Measurements from ENCODE around the gene ARMC7.
"Not testable (repeated sequence)": the region's sequence is repeated elsewhere in the genome, so short reads cannot be mapped to it uniquely, and the experiment has no call there.

ARMC7 gene

GRCh38 chr17:75109407-75110233 lies at the start of gene ARMC7:
Gene ARMC7, plus strand, starts transcription at chr17:75109969. Its CDS starts 320 bp downstream, at chr17:75110289.
- peak; percentile 98 for DNase-seq (ENCODE audit: low spot score)

DNA sequence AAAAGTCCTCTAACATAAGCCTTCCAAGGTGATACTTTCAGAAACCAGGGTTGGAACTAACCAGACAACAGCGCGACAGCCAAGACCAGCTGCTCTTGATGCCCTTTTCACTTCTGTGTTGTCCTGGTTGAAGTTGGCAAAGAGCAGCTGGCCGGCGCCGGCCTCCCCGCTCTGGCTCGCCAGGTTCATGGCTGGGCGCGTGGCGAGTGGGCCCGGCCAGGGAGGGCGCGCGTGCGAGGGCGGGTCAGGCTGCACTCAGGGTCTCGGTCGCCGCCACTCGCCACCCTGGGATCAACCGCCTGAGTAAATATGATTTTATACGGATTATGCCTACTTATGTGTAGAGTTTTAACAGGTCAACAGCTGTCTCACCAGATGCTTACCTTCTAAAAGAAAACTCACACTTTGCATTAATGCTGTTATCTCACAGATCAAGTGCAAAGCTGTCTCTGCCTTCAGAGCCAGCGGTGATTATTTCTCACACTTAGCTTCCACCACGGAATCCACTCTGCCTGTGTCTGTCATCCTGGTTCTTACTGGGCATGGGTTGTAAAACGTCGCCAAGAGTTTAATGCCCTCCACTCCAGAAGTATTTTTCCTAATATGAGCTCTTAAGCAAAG lies 49.2 kb upstream of the ARMC7 start:
- DNase-seq (ENCODE audit: low spot score), result no peak

- DNase-seq (ENCODE audit: low spot score), result no peak
These were observed 48.7 kb upstream of the ARMC7 start for GRCh38 chr17:75061055-75061438.

GRCh38 chr17:75061618-75062017 lies 48.2 kb upstream of the ARMC7 start:
- DNase-seq (ENCODE audit: low spot score), result no peak

DNA sequence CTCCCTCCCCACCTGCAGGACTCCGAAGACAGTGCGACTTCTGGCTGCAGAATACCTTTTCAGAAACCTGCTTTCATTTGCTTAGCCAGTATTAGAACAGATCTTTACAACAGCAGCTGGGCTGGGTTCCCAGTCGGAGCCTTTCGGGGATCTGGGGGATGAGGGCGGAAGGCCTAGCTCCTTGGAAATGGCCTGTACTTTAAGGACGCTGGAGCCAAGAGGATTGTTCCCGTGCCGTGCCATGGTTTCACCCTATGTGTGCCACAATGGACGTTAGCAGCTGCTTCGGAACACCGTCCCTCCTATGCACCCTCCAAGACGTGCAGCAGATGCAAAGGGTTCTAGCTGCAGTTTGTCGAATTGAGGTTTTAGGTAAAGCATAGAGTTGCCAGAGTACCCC lies 46.6 kb upstream of the ARMC7 start:
- DNase-seq (ENCODE audit: low spot score), result no peak

GRCh38 chr17:75063626-75064025 lies 46.1 kb upstream of the ARMC7 start:
- no peak for DNase-seq (ENCODE audit: low spot score)

DNA sequence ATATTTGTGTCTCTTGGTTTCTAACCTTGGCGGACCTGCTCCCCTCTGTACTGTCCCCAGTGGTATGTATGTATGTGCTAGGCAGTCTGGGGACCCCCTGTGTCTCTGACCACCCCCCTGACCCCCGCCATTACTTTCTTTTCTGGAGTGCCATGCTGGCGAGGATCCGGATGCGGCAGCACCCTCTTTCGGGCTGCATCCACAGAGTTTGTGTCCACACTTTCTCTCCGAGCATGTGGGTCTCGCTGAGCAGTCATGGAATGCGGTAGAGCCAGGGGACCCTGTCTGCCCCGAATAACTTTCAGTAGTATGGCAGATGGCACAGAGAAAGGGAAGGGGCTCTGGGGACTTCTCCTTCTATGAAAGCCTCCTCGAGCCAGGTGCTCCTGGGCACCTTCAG lies 45.7 kb upstream of the ARMC7 start:
- no peak for DNase-seq (ENCODE audit: low spot score)

- no peak for DNase-seq (ENCODE audit: low spot score)
These were observed 45.3 kb upstream of the ARMC7 start for GRCh38 chr17:75064460-75064859.

DNA sequence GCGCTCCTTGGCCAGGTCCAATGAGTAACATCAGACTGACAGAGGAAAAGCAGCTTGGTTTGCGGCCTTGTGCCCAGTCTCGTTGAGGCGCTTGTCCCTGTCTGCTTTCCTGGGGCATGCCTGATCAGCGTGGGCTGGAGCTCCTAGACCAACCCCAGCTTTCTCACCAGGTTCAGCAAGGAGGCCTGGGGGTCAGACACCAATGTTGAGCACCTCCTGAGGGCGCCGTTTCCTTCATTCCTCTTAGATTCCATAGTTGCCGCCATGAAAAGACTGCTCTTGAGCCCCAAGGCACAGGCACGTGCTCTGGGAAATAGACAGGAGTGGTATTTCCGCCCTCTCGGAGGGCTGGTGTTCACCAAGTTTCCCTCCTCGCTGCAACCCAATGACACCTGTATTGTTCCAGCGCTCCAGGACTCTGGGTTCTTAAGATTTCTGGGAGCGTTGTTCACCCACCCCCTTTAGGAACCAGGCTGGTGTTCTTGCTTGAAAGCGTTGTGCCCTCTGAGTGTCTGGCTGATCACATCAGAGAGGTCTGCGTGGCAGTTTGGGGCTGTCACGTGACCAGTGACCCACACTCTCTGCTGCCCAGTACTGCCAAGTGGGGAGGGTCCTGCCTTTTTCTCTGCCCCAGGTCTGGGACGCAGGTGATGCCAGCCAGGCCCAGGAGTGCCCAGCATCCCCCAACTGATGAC lies 44.8 kb upstream of the ARMC7 start:
- DNase-seq (ENCODE audit: low spot score), result no peak

- DNase-seq (ENCODE audit: low spot score), result no peak
These were observed 44.1 kb upstream of the ARMC7 start for GRCh38 chr17:75065562-75066151.

DNA sequence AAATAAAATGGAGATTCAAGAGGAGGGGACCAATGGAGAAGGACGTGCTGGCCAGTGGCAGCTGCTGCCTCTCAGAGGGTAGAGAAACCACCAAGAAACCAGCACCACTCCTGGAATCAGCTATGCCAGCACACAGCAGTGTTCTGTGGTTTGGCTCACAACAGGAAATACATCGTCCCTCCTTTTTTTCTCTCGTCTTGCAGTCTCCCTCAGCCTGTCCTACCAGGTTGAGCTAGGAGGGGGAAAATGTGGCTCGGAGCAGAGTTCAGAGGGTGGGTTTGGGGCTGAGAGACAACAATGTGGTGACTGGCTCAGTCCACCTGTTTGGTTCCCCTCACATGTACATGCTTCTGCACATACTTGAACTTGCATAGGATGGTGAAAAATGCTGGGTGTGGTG lies 41.9 kb upstream of the ARMC7 start:
- no peak for DNase-seq (ENCODE audit: low spot score)

- no peak for DNase-seq (ENCODE audit: low spot score)
These were observed 41.0 kb upstream of the ARMC7 start for GRCh38 chr17:75068750-75069149.

DNA sequence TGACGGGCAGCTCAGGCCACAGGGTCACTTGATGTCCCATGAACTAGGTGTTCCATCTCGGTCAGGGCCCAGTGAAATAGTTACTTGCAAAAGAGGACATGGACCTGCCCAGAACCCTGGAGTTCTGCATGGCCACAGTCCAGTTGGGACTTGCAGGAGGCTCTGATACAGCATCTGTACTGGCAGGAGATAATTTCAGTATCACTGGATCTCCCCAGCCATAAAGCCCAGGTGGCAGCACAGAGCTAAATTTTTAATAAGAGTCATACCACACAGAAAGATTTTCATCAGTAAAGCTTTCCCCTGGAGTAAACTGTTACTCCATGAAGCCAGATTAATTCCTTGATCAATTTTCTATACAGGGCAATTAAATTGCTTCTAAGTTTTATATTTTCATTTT lies 40.0 kb upstream of the ARMC7 start:
- DNase-seq (ENCODE audit: low spot score), result peak; percentile 63

DNA sequence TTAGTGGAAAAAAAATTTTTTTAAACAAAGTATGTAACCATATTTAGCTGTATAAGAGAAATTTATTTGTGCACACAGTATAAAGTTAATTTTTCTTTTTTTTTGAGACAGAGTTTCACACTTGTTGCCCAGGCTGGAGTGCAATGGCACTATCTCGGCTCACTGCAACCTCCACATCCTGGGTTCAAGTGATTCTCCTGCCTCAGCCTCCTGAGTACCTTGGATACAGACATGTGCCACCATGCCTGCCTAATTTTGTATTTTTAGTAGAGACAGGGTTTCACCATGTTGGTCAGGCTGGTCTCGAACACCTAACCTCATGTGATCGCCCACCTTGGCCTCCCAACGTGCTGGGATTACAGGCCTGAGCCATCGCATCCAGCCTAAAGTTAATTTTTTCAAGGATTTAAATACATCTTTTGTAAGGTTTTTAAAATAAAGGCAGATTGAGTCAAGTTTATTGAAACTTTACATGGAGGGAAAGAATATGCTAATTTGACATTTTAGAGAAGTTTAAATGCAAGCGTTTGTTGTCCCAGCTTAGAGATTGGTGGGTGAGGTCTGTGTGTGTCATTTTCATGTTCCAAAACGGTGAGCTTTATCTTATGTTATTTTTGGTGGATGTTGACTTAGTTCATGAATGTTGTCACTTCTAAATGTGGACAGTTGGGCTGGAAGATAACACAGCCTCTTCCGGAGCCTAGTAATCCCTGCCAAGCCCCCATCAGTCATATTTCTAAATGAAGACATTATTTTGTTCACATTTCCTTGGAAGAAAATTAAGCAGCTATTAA lies 38.1 kb upstream of the ARMC7 start:
- not testable (repeated sequence) for DNase-seq (ENCODE audit: low spot score)

GRCh38 chr17:75072909-75073308 lies 36.9 kb upstream of the ARMC7 start:
- DNase-seq (ENCODE audit: low spot score), result not testable (repeated sequence)

DNA sequence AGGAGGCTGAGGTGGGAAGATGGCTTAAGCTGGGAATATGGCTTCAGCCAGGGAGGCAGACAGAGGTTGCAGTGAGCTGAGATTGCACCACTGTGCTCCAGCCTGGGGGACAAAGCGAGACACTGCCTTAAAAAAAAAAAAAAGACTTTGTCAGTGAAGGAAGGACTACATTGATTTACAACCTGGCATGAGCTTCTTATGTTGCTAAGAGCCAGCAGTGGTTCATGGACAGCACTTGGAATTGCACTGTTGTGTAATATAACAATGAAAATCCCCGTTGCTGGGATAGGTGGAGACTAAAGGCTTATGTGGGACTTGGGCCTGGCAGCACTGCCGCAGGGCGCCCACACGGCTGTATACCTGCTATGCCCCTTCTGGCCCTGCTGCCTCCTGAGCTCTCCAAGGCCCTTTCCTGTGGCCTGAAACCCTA lies 36.1 kb upstream of the ARMC7 start:
- DNase-seq (ENCODE audit: low spot score), result peak; percentile 59

DNA sequence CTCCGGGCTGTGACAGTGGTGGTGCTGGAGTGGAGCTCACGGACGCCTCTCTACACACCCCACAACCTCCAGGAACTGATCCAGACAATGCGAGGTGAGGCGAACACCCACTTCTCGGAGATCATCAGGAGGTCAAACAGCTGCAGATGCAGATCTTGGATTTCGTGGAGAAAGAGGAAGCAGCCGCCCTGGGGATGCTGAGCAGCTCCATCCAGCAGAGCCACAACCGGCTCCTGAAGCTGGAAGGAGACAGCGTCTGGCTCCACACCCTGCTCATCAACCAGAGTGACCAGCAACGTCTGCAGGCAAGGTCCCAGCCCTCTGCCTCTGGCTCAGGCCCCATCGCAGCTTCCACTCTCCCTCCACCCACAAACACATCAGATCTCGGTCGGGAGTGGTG lies 35.2 kb upstream of the ARMC7 start:
- DNase-seq (ENCODE audit: low spot score), result no peak

- peak; percentile 24 for DNase-seq (ENCODE audit: low spot score)
These were observed 34.0 kb upstream of the ARMC7 start for GRCh38 chr17:75075597-75076336.

DNA sequence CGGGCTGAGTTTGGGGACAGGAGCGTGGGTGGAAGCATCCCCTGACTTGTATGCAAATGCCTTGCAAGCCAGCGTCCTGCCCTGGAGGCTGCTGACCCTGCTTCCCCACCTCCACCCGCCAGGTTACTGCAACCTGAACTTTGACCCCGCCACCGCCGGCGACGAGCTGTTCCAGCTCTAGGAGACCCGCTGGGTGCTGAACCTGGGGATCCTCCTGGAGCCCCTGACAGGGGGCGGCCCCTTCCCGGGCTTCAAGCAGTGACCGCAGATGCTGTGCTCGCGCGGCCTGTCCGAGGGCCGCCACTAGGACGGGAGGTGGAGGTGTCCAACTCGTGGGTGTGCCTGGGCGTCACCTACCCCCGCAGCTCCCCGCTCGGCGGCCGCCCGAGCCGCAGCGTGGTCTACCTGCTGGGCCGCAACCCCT lies 32.7 kb upstream of the ARMC7 start:
- no peak for DNase-seq (ENCODE audit: low spot score)

GRCh38 chr17:75077496-75078283 lies 32.1 kb upstream of the ARMC7 start:
- peak; percentile 36 for DNase-seq (ENCODE audit: low spot score)
